ENCODE measurements around the gene CTCF.

DNA sequence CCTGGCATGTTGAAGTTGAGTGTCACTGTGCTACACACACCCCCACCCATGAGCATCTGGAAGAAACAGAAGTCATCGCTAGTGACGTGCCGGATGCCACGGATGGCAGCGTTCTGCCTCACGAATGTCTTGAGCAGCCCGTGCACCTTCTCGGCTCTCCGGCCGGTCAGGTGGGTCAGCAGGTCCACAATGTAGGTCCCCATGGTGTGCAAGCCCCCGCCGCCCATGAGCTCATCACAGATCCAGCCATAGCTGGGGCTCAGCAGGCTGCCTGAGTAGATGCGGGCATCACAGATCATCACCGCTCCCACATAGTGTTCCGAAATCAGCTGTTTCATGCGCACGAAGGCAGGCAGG, 113.2 kb downstream of the CTCF start:
- TF ChIP-seq, protein P1, sequence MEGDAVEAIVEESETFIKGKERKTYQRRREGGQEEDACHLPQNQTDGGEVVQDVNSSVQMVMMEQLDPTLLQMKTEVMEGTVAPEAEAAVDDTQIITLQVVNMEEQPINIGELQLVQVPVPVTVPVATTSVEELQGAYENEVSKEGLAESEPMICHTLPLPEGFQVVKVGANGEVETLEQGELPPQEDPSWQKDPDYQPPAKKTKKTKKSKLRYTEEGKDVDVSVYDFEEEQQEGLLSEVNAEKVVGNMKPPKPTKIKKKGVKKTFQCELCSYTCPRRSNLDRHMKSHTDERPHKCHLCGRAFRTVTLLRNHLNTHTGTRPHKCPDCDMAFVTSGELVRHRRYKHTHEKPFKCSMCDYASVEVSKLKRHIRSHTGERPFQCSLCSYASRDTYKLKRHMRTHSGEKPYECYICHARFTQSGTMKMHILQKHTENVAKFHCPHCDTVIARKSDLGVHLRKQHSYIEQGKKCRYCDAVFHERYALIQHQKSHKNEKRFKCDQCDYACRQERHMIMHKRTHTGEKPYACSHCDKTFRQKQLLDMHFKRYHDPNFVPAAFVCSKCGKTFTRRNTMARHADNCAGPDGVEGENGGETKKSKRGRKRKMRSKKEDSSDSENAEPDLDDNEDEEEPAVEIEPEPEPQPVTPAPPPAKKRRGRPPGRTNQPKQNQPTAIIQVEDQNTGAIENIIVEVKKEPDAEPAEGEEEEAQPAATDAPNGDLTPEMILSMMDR (IDR thresholded peaks at IDR 0.05; ENCODE audit: poor library complexity), result no peak
- TF ChIP-seq EZH2 (IDR thresholded peaks at IDR 0.05; ENCODE audit: borderline replicate concordance) (no peak), EZH2phosphoT487 (IDR thresholded peaks at IDR 0.05; ENCODE audit: low read depth, severe bottlenecking, unreplicated experiment) (no peak)
